ENCODE results near the gene ADARB2.

DNA sequence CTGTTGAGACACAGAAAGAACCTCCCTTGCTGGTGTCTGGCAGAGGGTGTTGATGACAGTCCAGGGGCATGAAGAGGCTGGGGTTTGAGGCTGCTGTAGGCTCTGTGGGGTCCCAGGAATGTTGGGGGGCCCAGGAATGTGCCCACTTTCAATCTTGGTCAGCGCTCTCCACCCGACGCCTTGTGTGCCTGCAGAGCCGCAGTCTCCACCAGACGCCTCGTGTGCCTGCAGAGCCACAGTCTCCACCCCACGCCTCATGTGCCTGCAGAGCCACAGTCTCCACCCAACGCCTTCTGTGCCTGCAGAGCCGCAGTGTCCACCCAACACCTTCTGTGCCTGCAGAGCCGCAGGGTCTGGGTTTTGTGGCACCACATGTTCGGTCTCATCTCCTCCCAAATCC is 84.0 kb downstream of the ADARB2 start:
- TF ChIP-seq, protein P1, sequence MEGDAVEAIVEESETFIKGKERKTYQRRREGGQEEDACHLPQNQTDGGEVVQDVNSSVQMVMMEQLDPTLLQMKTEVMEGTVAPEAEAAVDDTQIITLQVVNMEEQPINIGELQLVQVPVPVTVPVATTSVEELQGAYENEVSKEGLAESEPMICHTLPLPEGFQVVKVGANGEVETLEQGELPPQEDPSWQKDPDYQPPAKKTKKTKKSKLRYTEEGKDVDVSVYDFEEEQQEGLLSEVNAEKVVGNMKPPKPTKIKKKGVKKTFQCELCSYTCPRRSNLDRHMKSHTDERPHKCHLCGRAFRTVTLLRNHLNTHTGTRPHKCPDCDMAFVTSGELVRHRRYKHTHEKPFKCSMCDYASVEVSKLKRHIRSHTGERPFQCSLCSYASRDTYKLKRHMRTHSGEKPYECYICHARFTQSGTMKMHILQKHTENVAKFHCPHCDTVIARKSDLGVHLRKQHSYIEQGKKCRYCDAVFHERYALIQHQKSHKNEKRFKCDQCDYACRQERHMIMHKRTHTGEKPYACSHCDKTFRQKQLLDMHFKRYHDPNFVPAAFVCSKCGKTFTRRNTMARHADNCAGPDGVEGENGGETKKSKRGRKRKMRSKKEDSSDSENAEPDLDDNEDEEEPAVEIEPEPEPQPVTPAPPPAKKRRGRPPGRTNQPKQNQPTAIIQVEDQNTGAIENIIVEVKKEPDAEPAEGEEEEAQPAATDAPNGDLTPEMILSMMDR (tag by site-specific recombination; IDR thresholded peaks at IDR 0.05), result no peak
- TF ChIP-seq ZNF670 (tag by site-specific recombination; IDR thresholded peaks at IDR 0.05; ENCODE audit: low read depth) (no peak), ZNF2 (tag by site-specific recombination; IDR thresholded peaks at IDR 0.05) (no peak), ZBTB7A (tag by site-specific recombination; IDR thresholded peaks at IDR 0.05; ENCODE audit: low read depth) (no peak), SETDB1 (IDR thresholded peaks at IDR 0.05; ENCODE audit: insufficient read length, low read length) (no peak), YY1 (tag by site-specific recombination; IDR thresholded peaks at IDR 0.05) (no peak), HOXD13 (CRISPR knock-in tag; IDR thresholded peaks at IDR 0.05; ENCODE audit: borderline replicate concordance) (no peak), ZNF140 (tag by site-specific recombination; IDR thresholded peaks at IDR 0.05) (no peak), ZNF776 (tag by site-specific recombination; IDR thresholded peaks at IDR 0.05; ENCODE audit: borderline replicate concordance) (no peak), KLF16 (tag by site-specific recombination; IDR thresholded peaks at IDR 0.05) (no peak)
- TF ChIP-seq, protein P2, sequence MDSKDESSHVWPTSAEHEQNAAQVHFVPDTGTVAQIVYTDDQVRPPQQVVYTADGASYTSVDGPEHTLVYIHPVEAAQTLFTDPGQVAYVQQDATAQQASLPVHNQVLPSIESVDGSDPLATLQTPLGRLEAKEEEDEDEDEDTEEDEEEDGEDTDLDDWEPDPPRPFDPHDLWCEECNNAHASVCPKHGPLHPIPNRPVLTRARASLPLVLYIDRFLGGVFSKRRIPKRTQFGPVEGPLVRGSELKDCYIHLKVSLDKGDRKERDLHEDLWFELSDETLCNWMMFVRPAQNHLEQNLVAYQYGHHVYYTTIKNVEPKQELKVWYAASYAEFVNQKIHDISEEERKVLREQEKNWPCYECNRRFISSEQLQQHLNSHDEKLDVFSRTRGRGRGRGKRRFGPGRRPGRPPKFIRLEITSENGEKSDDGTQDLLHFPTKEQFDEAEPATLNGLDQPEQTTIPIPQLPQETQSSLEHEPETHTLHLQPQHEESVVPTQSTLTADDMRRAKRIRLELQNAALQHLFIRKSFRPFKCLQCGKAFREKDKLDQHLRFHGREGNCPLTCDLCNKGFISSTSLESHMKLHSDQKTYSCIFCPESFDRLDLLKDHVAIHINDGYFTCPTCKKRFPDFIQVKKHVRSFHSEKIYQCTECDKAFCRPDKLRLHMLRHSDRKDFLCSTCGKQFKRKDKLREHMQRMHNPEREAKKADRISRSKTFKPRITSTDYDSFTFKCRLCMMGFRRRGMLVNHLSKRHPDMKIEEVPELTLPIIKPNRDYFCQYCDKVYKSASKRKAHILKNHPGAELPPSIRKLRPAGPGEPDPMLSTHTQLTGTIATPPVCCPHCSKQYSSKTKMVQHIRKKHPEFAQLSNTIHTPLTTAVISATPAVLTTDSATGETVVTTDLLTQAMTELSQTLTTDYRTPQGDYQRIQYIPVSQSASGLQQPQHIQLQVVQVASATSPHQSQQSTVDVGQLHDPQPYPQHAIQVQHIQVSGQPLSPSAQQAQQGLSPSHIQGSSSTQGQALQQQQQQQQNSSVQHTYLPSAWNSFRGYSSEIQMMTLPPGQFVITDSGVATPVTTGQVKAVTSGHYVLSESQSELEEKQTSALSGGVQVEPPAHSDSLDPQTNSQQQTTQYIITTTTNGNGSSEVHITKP (tag by site-specific recombination; IDR thresholded peaks at IDR 0.05), result no peak
- TF ChIP-seq, protein P3, sequence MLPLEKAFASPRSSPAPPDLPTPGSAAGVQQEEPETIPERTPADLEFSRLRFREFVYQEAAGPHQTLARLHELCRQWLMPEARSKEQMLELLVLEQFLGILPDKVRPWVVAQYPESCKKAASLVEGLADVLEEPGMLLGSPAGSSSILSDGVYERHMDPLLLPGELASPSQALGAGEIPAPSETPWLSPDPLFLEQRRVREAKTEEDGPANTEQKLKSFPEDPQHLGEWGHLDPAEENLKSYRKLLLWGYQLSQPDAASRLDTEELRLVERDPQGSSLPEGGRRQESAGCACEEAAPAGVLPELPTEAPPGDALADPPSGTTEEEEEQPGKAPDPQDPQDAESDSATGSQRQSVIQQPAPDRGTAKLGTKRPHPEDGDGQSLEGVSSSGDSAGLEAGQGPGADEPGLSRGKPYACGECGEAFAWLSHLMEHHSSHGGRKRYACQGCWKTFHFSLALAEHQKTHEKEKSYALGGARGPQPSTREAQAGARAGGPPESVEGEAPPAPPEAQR (tag by site-specific recombination; IDR thresholded peaks at IDR 0.05), result no peak
